GM12891 (cell line): ENCODE data around the gene ARHGAP9.

Source experiments
- POLR2A ChIP-seq: IDR thresholded peaks from 2 replicates; pipeline ENCODE4 v1.6.1; 2011; ENCODE audit warnings: low read depth, low read length, control low read depth
- POLR2AphosphoS5 ChIP-seq: IDR thresholded peaks from 2 replicates; pipeline ENCODE4 v1.6.1; 2011; ENCODE audit warnings: low read depth, low read length, control low read depth

DNA sequence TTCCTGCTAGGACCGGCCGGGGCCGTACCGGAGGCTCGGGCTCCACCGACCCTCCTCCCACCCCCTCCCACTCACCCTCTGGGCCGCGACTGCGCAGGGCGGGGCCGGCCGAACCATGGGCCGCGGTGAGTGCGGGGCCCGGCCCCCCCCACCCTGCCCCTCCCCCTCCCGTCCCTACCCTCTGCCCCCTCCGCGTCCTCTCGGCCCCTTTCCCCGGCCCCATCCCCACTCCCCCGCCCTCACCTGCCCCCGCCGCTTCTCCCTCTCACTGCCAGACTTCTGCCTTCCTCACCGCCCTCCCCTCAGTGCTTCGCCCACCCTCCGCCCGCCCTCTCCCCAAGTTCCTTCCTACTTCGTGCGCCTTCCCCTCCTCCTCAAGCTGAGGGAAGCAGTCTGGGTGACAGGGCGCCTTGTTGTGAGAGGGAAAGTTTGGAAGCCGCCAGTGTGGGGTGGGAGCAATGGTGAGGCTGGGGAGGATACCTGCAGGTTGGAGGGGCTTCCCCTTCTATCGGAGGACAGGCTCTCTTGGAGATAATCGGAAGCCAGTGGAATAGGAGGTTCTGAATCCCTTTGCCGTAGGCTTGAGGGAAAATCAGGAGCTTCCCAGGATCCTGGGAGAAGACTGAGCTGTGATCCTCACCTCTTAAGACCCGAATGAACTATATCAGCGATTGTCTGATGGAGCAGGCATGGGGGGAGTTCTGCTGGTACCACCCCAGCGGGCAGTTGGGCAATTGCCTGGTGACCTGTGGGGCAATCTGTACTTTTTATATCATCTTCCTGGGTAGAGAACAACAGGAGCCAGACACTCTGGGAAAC, 43.4 kb upstream of the ARHGAP9 start:
- TF ChIP-seq POLR2A (no peak), POLR2AphosphoS5 (no peak)
